ENCODE measurements around the gene RAD51B. TPM values are rescaled to one million over a fixed set of nuclear protein-coding genes. Genes with fewer than 3 reads are reported as not detected.
A peak's percentile ranks its signal among the peaks of the same experiment; 100 is the strongest.

Gene RAD51B
- total and polyA plus RNA-seq, 4 experiments from 2014 or later = 22.0 to 35.7 (median 31.4) TPM

DNA sequence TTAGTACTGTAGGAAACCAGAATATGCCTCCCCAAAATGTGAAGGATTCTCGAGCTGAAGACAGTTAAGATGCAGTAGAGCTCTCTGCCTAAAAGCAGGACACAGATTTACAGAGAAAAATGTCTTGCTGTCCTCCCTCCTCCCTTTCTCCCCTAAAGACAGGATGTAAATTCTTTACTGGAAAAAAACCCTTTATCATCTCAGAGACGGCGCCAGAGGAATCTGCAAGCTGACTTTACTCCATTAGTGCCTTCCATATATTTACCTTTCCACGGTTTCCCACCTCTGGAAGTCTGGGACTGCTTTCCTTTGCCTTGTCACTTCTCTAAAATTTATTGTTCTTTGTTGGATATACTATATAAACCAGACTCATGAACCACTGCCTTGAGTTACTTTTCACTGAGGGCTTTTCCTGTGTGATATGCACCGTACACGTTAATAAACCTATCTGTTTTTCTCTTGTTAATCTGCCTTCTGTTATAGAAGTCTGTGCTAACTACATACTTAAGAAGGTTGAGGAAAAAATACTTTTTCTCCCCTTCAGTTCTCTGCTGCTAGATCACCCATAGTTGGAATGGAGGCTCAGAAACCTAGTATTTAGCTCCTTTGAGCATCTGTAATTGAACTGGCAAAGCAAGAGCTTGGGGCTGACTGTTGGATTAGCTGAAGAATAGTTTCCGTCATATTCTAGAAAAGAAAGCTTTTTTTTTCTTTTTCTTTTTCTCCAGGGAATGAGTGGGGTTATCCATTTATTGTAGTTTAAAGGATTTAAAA is 99.9 kb downstream of the RAD51B start:
- ChIA-PET POLR2A (ENCODE audit: partially characterized antibody) (no interaction called here), CTCF (ENCODE audit: partially characterized antibody) (interaction anchor here (0.7 to 1.0 kb wide), 2 partner anchors 15 to 25 kb away, joined by 3 to 4 read pairs; no protein-coding TSS in a partner anchor)
- no peak overlapping the region for H3K27ac Mint-ChIP-seq
- H3K9me3 Mint-ChIP-seq = peaks cover 0 to 2% (median 0%) of the 10 kb centered on the region in 8 donors
- no peaks in the 10 kb centered on the region for H3K27me3 ChIP-seq (ENCODE audit: insufficient read depth, low read length)
- intact Hi-C loops (cut with micrococcal nuclease) = no loop called here
- DNase-seq = no peak
- no peaks in the 10 kb centered on the region for H3K9me3 ChIP-seq (ENCODE audit: control insufficient read depth in 1 of 2, low read length in 2 of 2)
- H3K36me3 Mint-ChIP-seq = peaks cover 0 to 10% of the 10 kb centered on the region in 2 donors
- no peaks in the 10 kb centered on the region for H3K4me1 ChIP-seq (ENCODE audit: insufficient read depth, low read length)
- no peaks in the 10 kb centered on the region for H3K36me3 ChIP-seq (ENCODE audit: insufficient read depth, low read length)
- no peaks in the 10 kb centered on the region for H3K27me3 Mint-ChIP-seq
- no peak overlapping the region for H3K27ac ChIP-seq (ENCODE audit: low read depth, low read length)
- no peak overlapping the region for H3K4me3 Mint-ChIP-seq
- H3K4me3 ChIP-seq (ENCODE audit: low read length in 2 of 2) = no peak overlapping the region
- H3K4me1 Mint-ChIP-seq = no peaks in the 10 kb centered on the region

DNA sequence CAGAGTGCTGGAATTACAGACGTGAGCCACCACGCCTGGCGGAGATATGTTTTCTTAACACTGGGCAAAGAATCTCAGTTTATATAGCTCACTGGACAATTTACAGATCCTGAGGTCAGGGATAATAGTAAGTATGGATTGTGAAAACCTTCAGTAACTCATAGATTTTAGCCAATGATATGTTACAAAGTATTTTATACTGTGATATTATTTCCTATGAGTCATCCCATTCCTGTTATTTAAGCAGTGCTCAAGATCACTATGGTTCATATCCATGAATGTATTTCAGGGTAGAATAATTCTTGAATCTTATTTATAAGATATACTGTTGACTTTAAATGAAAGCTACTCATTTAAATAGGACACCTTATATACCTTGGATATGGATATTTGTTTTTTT is 107.2 kb downstream of the RAD51B start:
- peaks cover 0 to 3% of the 10 kb centered on the region in 2 donors for H3K9me3 ChIP-seq (ENCODE audit: control insufficient read depth in 1 of 2, low read length in 2 of 2)
- peaks cover 9 to 36% of the 10 kb centered on the region in 2 donors for H3K36me3 Mint-ChIP-seq
- peaks cover 0 to 48% (median 29%) of the 10 kb centered on the region in 8 donors for H3K9me3 Mint-ChIP-seq
- no peak overlapping the region for H3K4me3 ChIP-seq (ENCODE audit: low read length in 2 of 2)
- H3K4me3 Mint-ChIP-seq = no peak overlapping the region
- no peaks in the 10 kb centered on the region for H3K36me3 ChIP-seq (ENCODE audit: insufficient read depth, low read length)
- H3K27me3 Mint-ChIP-seq = no peaks in the 10 kb centered on the region
- no peaks in the 10 kb centered on the region for H3K27me3 ChIP-seq (ENCODE audit: insufficient read depth, low read length)
- POLR2A ChIA-PET (ENCODE audit: partially characterized antibody) = no interaction called here
- peaks cover 0 to 2% (median 0%) of the 10 kb centered on the region in 4 donors for H3K4me1 Mint-ChIP-seq
- no peak overlapping the region for H3K27ac ChIP-seq (ENCODE audit: low read depth, low read length)
- CTCF ChIA-PET (ENCODE audit: partially characterized antibody) = interaction anchor here (1.7 kb wide), 1 partner anchor 918 kb away, joined by 5 read pairs; no protein-coding TSS in a partner anchor
- intact Hi-C loops (cut with micrococcal nuclease) = no loop called here
- no peak for DNase-seq
- H3K27ac Mint-ChIP-seq = no peak overlapping the region
- no peaks in the 10 kb centered on the region for H3K4me1 ChIP-seq (ENCODE audit: insufficient read depth, low read length)

DNA sequence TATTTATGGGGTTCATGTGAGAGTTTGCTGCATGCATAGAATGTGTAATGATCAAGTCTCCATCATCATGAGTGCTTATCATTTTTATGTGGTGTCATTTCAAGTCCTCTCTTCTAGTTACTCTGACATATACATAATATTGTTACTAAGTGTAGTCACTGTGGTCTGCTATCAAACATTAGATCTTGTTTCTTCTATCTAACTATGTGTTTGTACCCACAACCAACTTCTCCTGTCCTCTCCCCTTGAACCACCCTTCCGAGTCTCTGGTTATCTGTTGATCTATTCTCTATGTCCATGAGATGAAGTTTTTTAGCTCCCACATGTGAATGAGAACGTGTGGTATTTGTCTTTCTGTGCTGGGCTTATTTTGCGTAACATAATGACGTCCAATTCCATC is 107.7 kb downstream of the RAD51B start:
- Mint-ChIP-seq H3K4me3 (no peak overlapping the region), H3K4me1 (peaks cover 0 to 2% (median 0%) of the 10 kb centered on the region in 4 donors), H3K9me3 (peaks cover 0 to 52% (median 29%) of the 10 kb centered on the region in 8 donors), H3K36me3 (peaks cover 11 to 40% of the 10 kb centered on the region in 2 donors), H3K27ac (no peak overlapping the region), H3K27me3 (no peaks in the 10 kb centered on the region)
- intact Hi-C loops (cut with micrococcal nuclease) = no loop called here
- Histone ChIP-seq H3K27me3 (ENCODE audit: insufficient read depth, low read length) (no peaks in the 10 kb centered on the region), H3K36me3 (ENCODE audit: insufficient read depth, low read length) (no peaks in the 10 kb centered on the region), H3K4me1 (ENCODE audit: insufficient read depth, low read length) (no peaks in the 10 kb centered on the region), H3K4me3 (ENCODE audit: low read length in 2 of 2) (no peak overlapping the region), H3K27ac (ENCODE audit: low read depth, low read length) (no peak overlapping the region), H3K9me3 (ENCODE audit: control insufficient read depth in 1 of 2, low read length in 2 of 2) (peaks cover 0 to 3% of the 10 kb centered on the region in 2 donors)
- ChIA-PET POLR2A (ENCODE audit: partially characterized antibody) (no interaction called here), CTCF (ENCODE audit: partially characterized antibody) (interaction anchor here (1.1 to 1.7 kb wide), 2 partner anchors 17 to 917 kb away, joined by 5 to 8 read pairs; no protein-coding TSS in a partner anchor)
- DNase-seq = no peak

DNA sequence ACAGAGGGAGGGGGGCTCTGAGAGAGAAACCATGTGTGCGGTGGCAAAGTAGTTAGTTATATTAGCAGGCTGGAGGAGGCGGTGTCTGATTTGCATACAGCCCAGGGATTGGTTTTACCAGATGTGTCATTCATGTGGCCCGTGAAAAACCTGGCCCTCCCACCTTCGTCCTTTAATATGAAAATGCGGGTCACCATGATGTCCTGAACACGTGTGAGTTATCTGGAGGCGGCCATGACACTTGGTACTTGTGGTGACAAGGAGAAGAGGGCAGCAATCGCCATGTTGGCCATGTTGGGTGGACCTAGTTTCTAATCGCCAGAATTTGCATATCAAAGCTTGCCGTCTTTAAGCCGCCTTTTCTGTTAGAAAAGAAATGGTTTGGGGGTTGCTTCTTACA is 108.8 kb downstream of the RAD51B start:
- CTCF ChIA-PET (ENCODE audit: partially characterized antibody) = interaction anchor here (1.1 kb wide), 1 partner anchor 16 kb away, joined by 8 read pairs; no protein-coding TSS in a partner anchor
- no peaks in the 10 kb centered on the region for H3K4me1 ChIP-seq (ENCODE audit: insufficient read depth, low read length)
- peaks cover 0 to 52% (median 29%) of the 10 kb centered on the region in 8 donors for H3K9me3 Mint-ChIP-seq
- peaks cover 0 to 3% of the 10 kb centered on the region in 2 donors for H3K9me3 ChIP-seq (ENCODE audit: control insufficient read depth in 1 of 2, low read length in 2 of 2)
- H3K36me3 Mint-ChIP-seq = peaks cover 11 to 41% of the 10 kb centered on the region in 2 donors
- H3K4me3 Mint-ChIP-seq = no peak overlapping the region
- no peak overlapping the region for H3K4me3 ChIP-seq (ENCODE audit: low read length in 2 of 2)
- H3K27ac ChIP-seq (ENCODE audit: low read depth, low read length) = no peak overlapping the region
- H3K4me1 Mint-ChIP-seq = peaks cover 0 to 2% (median 0%) of the 10 kb centered on the region in 4 donors
- POLR2A ChIA-PET (ENCODE audit: partially characterized antibody) = no interaction called here
- H3K27ac Mint-ChIP-seq = no peak overlapping the region
- H3K27me3 ChIP-seq (ENCODE audit: insufficient read depth, low read length) = no peaks in the 10 kb centered on the region
- H3K27me3 Mint-ChIP-seq = no peaks in the 10 kb centered on the region
- DNase-seq = no peak
- intact Hi-C loops (cut with micrococcal nuclease) = no loop called here
- H3K36me3 ChIP-seq (ENCODE audit: insufficient read depth, low read length) = no peaks in the 10 kb centered on the region

DNA sequence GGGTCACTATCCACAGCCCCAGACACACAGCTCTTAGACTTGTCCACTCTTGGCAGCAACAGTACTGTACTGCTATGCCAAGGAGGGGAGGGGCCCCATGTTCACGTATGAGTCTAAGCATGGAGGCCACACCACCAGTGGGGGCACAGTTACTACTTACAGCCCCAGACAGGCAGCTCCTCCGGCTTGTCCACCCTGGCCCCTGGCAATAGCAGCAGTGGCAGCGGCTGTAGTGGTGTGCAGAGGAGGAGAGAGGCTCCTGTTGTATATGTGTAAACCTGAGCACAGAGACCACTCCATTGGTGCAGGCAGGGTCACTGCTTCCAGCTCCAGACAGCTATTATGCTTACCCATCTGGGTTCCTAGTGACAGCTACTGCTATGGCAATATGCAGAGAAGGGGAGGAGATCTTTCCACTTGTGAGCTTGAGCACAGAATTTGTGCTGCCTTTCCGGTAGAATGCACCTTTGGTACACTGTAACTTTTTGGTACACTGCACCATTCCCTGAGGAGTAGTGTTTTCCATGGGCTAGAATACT is 113.2 kb downstream of the RAD51B start:
- ChIA-PET POLR2A (ENCODE audit: partially characterized antibody) (no interaction called here), CTCF (ENCODE audit: partially characterized antibody) (interaction anchor here (1.0 to 5.3 kb wide), 16 partner anchors 8 to 916 kb away, joined by 3 to 67 read pairs (median 6); no protein-coding TSS in a partner anchor)
- intact Hi-C loops (cut with micrococcal nuclease) = loop anchor here (10.0 kb wide), 1 partner anchor 312 kb away; no protein-coding TSS in a partner anchor
- Histone ChIP-seq H3K4me3 (ENCODE audit: low read length in 2 of 2) (no peak overlapping the region), H3K27me3 (ENCODE audit: insufficient read depth, low read length) (no peaks in the 10 kb centered on the region), H3K36me3 (ENCODE audit: insufficient read depth, low read length) (no peaks in the 10 kb centered on the region), H3K4me1 (ENCODE audit: insufficient read depth, low read length) (peaks cover 7% of the 10 kb centered on the region), H3K9me3 (ENCODE audit: control insufficient read depth in 1 of 2, low read length in 2 of 2) (no peaks in the 10 kb centered on the region), H3K27ac (ENCODE audit: low read depth, low read length) (no peak overlapping the region)
- H3K4me3 Mint-ChIP-seq = no peak overlapping the region
- H3K4me1 Mint-ChIP-seq = peaks cover 5 to 6% (median 5%) of the 10 kb centered on the region in 4 donors
- H3K9me3 Mint-ChIP-seq = peaks cover 0 to 41% (median 20%) of the 10 kb centered on the region in 8 donors
- no peak for DNase-seq
- no peaks in the 10 kb centered on the region for H3K27me3 Mint-ChIP-seq
- H3K36me3 Mint-ChIP-seq = peaks cover 6 to 23% of the 10 kb centered on the region in 2 donors
- peak overlapping the region in 1 of 7 donors; percentile 54 for H3K27ac Mint-ChIP-seq

DNA sequence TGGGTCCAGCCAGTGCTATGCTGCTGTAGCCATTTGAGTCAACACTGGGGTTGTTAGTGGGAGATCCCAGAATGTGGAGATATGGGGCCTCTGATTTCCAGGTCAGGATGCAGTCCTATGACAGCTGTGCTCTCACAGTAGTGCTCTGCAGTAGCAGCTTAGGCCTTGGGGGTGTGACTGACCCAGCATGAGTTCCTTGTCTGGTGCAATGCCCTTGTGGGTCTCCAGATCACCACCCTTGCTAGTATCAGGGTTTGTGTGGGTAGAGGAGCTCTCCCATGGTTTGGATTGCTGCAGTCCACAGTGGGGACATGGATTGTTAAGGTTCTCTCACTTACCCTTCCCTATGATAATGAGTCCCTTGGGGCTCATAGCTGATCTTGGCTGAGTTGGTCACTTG is 113.7 kb downstream of the RAD51B start:
- POLR2A ChIA-PET (ENCODE audit: partially characterized antibody) = interaction anchor here (1.2 kb wide), 1 partner anchor 886 kb away, joined by 5 read pairs; no protein-coding TSS in a partner anchor
- Mint-ChIP-seq H3K27ac (no peak overlapping the region), H3K27me3 (no peaks in the 10 kb centered on the region), H3K9me3 (peaks cover 0 to 36% (median 19%) of the 10 kb centered on the region in 8 donors), H3K4me3 (no peak overlapping the region), H3K36me3 (peaks cover 6 to 20% of the 10 kb centered on the region in 2 donors), H3K4me1 (peaks cover 5 to 6% (median 5%) of the 10 kb centered on the region in 4 donors)
- Histone ChIP-seq H3K9me3 (ENCODE audit: control insufficient read depth in 1 of 2, low read length in 2 of 2) (no peaks in the 10 kb centered on the region), H3K4me1 (ENCODE audit: insufficient read depth, low read length) (peaks cover 7% of the 10 kb centered on the region), H3K27me3 (ENCODE audit: insufficient read depth, low read length) (no peaks in the 10 kb centered on the region), H3K36me3 (ENCODE audit: insufficient read depth, low read length) (no peaks in the 10 kb centered on the region), H3K27ac (ENCODE audit: low read depth, low read length) (no peak overlapping the region), H3K4me3 (ENCODE audit: low read length in 2 of 2) (no peak overlapping the region)
- no peak for DNase-seq
- intact Hi-C loops (cut with micrococcal nuclease) = loop anchor here (10.0 kb wide), 1 partner anchor 312 kb away; no protein-coding TSS in a partner anchor
- CTCF ChIA-PET (ENCODE audit: partially characterized antibody) = interaction anchor here (0.7 to 5.3 kb wide), 23 partner anchors 8 to 930 kb away, joined by 3 to 67 read pairs (median 4); partner anchors contain the start of gene ZFP36L1

DNA sequence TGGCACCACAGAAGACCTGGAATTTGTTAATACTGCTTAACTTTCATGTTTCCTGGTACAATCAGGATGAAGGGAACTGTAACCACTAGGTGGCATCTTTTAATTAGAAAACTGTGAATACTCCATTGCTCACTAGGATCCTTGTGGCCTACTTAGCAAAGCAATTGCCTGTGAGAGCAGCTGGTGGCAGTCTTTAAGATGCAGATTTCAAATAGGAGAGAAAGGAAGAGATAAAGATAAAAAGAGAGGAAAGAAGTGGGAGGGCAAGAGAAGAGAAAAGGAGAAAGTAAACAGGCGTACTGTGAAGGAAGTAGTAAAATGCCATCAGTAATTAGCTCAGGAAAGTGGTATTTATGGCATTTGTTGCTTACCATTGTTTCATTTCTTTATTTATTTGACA is 114.5 kb downstream of the RAD51B start:
- Histone ChIP-seq H3K9me3 (ENCODE audit: control insufficient read depth in 1 of 2, low read length in 2 of 2) (no peaks in the 10 kb centered on the region), H3K4me3 (ENCODE audit: low read length in 2 of 2) (no peak overlapping the region), H3K27me3 (ENCODE audit: insufficient read depth, low read length) (no peaks in the 10 kb centered on the region), H3K4me1 (ENCODE audit: insufficient read depth, low read length) (peaks cover 7% of the 10 kb centered on the region), H3K27ac (ENCODE audit: low read depth, low read length) (no peak overlapping the region), H3K36me3 (ENCODE audit: insufficient read depth, low read length) (no peaks in the 10 kb centered on the region)
- H3K36me3 Mint-ChIP-seq = peaks cover 6 to 20% of the 10 kb centered on the region in 2 donors
- ChIA-PET POLR2A (ENCODE audit: partially characterized antibody) (interaction anchor here (1.1 to 1.7 kb wide), 3 partner anchors 859 to 885 kb away, joined by 3 to 8 read pairs (median 5); partner anchors contain the start of gene ZFP36L1), CTCF (ENCODE audit: partially characterized antibody) (interaction anchor here (0.7 to 5.3 kb wide), 26 partner anchors 9 to 929 kb away, joined by 3 to 67 read pairs (median 4); partner anchors contain the start of gene ZFP36L1)
- H3K27me3 Mint-ChIP-seq = no peaks in the 10 kb centered on the region
- peak in 4 of 5 donors; percentile 37 to 51 (median 46) for DNase-seq
- intact Hi-C loops (cut with micrococcal nuclease) = loop anchor here (1.0 to 10.0 kb wide), 3 partner anchors 311 to 910 kb away; no protein-coding TSS in a partner anchor
- peak overlapping the region in 5 of 7 donors; percentile 9 to 94 (median 77) for H3K27ac Mint-ChIP-seq
- H3K4me1 Mint-ChIP-seq = peaks cover 5 to 6% (median 5%) of the 10 kb centered on the region in 4 donors
- H3K4me3 Mint-ChIP-seq = no peak overlapping the region
- peaks cover 0 to 31% (median 15%) of the 10 kb centered on the region in 8 donors for H3K9me3 Mint-ChIP-seq

Data from CD4-positive, alpha-beta memory T cell (primary cell).